ENCODE measurements around the gene AKAP6. TPM values are rescaled to one million over a fixed set of nuclear protein-coding genes. Genes with fewer than 3 reads are reported as not detected.

AKAP6 gene
- total RNA-seq, 1 donor from 2014 or later = 1.5 TPM

DNA sequence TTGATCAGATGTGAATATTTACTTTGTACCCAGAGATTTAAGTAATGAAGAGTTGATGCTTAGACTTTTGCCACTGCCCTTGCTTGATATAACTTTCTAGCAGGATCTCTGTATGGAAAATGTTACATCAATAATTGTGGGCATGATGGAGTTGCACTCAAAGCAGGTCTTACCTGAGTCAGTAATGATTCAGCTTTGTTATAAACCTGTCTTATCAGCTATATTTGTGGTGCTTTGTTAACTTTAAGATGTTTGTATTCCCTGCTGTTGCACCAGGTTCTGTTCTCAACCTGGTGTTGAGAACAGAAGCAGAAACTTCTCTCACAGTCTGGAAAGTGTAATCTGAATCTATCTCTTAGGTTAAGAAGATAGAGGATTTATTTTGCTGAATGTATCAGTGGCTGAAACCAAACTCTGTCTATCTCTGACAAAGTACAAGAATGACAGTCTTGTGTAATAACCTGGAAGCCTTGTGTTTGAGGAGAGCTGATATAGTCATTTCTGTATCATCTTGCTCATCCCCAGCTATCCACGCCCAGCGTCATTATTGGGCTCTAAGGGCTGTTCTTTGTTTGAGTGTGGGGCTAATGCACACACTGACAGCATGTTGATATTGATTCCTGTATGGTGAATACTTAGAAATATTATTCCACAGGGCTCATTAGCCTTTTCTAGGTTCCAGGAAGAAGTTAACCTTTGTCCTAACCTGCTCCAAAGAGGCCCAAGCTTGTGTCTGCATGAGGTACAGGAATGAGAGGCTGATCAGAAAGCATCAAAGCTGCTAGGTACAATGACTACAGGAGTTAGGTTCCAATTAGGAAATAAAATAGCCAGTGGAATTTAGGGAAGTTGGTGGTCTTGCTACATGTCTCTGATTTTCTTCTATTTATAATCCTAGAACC lies 3.6 kb downstream of the AKAP6 start:
- no peak for DNase-seq (ENCODE audit: low spot score)

DNA sequence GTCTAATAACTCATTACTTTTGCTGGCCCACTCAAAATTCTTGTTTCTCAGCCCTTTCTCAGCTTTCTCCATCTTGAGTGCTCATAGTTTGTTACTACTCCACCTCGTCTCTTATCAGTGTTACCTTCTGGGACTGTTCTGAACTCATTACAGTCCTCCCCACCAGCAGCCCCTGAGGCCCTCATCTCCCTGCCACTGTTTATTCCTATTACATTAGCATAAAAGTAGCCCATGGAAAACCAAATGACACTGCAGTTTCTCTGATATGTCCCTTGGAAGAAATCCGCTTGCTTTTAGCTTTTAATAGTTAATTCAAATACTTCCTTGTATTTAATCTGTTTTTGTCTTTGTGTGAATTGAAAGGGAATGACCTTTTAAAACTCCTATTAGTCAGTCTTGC lies 7.6 kb downstream of the AKAP6 start:
- DNase-seq (ENCODE audit: low spot score) = no peak

GRCh38 chr14:32337759-32338158 lies 8.7 kb downstream of the AKAP6 start:
- no peak for DNase-seq (ENCODE audit: low spot score)

GRCh38 chr14:32339188-32339587 lies 10.1 kb downstream of the AKAP6 start:
- DNase-seq (ENCODE audit: low spot score) = no peak

GRCh38 chr14:32341947-32342846 lies 13.1 kb downstream of the AKAP6 start:
- DNase-seq (ENCODE audit: low spot score) = no peak

DNA sequence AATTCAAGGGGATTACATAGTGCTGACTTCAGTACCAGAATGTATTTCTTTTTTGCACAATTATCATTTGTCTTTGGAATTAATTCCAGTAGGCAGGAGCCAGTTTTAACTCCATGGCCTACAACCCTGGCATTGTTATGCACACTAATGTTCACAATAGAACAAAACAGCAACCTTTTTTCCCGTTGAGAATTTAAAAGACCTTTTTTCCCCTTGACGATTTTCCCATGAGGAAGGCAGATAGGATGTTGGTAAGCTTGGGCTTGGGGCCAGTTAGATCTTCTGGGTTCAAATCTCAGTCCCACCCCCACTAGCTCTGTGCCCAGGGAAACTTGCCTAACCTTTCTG lies 13.7 kb downstream of the AKAP6 start:
- no peak for DNase-seq (ENCODE audit: low spot score)

- DNase-seq (ENCODE audit: low spot score) = no peak
Observed at GRCh38 chr14:32343926-32344430, 14.9 kb downstream of the AKAP6 start.

- no peak for DNase-seq (ENCODE audit: low spot score)
Observed at GRCh38 chr14:32345311-32345791, 16.3 kb downstream of the AKAP6 start.

DNA sequence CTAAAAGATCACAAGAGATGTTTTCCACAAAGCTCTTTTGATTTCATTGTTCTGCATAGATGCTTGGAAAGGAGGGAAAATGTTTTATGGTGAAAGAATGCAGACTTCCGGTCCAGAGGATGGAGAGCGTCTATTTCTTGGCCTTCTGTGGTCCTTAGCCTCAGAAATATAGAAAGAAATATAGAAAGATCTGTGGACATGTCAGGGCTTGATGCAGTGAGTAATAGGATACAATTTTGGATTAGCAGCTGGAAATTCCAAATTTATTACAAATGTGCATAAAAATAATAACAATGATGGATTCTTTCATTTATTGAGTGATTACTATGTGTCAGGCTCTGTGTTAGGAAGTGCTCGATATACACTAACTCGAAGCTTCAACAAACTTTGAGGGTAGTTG lies 20.2 kb downstream of the AKAP6 start:
- DNase-seq (ENCODE audit: low spot score) = no peak

DNA sequence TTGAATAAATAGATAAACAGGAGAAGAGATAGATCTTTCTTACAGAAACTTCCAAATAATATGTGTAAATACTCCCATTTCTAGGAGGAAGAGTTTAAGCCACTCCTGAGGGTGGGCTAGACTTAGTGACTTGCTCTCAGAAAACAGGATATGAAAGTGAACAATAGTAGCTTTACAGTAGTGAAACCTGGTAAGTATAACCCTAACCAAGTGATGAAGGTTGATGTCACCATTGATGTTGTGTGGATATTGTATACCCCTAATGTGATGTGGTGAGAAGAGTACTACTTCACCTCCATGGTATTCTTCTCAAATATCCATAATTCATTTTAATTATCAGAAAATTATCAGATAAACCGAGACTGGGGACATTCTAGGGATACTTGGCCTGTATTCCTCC lies 20.9 kb downstream of the AKAP6 start:
- DNase-seq (ENCODE audit: low spot score) = no peak

DNA sequence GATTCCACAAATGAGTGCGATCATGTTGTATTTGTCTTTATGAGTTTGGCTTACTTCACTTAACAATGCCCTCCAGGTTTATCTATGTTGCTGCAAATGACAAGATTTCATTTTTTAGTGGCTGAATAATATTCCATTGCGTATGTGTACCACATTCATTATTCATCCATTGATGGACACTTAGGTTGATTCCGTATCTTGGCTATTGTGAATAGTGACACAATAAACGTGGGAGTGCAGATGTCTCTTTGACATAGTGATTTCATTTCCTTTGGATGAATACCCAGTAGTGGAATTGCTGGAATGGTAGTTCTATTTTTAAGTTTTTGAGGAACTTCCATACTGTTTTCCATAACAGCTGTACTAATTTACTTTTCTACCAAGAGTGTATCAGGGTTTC lies 23.5 kb downstream of the AKAP6 start:
- no peak for DNase-seq (ENCODE audit: low spot score)

DNA sequence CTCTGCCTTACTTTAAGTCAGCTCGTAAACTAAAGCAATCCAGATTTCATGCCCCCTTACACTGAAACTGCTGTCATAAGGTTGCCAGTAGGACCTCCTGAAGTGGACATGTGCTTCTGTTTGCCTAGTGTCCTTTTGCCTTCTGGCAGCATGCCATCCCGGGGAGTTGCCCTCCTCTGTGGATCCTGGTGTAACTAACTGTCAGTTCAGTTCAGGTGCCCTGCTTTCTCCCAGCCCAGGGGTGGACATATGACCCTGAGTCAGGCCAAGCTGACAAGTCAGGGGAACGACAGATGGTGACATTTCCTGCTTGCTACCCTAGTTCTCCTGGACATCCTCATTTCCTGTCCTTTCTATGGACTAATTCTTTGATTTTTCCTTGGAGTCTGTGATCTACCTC lies 25.6 kb downstream of the AKAP6 start:
- DNase-seq (ENCODE audit: low spot score) = no peak

DNA sequence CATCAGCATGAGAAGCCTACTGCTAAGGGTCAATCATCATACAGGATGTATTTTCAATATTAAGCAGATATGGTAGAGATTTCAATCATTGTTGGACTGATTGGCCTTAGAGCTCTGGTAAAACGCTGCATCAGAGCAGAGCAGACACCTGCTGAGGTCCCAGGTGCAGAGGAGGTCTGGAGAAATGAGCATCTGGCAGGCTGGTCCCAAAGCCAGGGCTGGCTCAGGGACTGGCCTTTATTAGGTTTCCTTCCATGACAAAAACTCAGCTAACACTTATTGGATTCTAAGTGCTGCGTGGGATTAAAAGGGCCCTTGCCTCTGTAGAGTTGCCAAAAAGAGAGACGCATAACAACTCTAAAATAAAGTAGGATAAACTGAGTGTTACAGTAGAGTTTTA lies 29.7 kb downstream of the AKAP6 start:
- DNase-seq (ENCODE audit: low spot score) = no peak

- no peak for DNase-seq (ENCODE audit: low spot score)
Observed at GRCh38 chr14:32361674-32362073, 32.6 kb downstream of the AKAP6 start.

- no peak for DNase-seq (ENCODE audit: low spot score)
Observed at GRCh38 chr14:32363761-32364160, 34.7 kb downstream of the AKAP6 start.

GRCh38 chr14:32364941-32365340 lies 35.8 kb downstream of the AKAP6 start:
- no peak for DNase-seq (ENCODE audit: low spot score)

- no peak for DNase-seq (ENCODE audit: low spot score)
Observed at GRCh38 chr14:32366256-32366879, 37.3 kb downstream of the AKAP6 start.

DNA sequence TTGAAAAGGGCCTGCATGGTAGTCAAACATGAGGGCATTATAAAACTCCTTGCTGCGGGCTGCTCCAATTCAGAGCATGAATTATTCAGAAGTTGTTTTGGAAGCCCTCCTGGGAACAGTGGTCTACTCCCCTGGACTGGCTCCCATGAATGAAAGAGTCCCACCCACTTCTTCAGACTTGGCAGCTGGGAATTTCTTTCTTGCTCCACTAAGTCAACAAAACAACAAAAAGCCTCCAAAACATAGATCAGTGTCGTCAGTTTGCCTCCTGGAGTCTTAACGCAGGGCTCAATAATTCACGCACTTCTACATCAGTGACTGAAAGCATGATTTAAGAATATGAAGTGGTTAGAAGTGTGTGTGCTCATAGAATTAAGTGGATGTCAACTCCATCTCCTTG lies 37.9 kb downstream of the AKAP6 start:
- no peak for DNase-seq (ENCODE audit: low spot score)

- DNase-seq (ENCODE audit: low spot score) = no peak
Observed at GRCh38 chr14:32367516-32367915, 38.4 kb downstream of the AKAP6 start.

- no peak for DNase-seq (ENCODE audit: low spot score)
Observed at GRCh38 chr14:32368107-32368506, 39.0 kb downstream of the AKAP6 start.

DNA sequence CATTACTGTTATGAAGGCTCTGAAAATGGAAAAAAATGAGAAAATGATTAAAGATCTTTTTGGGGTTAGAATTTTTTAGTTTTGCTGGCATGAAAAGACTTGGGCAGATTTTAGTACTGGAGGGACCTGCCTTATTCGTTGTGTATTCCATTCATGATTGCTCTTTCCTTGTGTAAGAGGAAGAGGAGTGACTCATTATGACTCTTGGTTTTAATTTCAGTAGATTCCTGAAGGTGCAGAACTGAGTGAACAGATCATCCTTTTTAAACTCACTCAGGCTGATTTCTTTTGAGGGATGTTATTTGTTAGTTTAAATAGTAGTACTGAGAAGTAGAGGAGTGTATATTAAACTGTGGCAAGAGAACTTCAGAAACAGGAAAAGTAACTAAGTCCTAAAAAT lies 41.6 kb downstream of the AKAP6 start:
- no peak for DNase-seq (ENCODE audit: low spot score)

- DNase-seq (ENCODE audit: low spot score) = no peak
Observed at GRCh38 chr14:32372154-32372553, 43.1 kb downstream of the AKAP6 start.

All from mesenteric fat pad (tissue), 1 donor.